ENCODE measurements around the gene BTN2A1.

GRCh38 chr6:26416288-26416687 is 41.5 kb upstream of the BTN2A1 start:
- TF ChIP-seq POLR2A (IDR thresholded peaks at IDR 0.05) = no peak
- no peak for TF ChIP-seq CTCF (IDR thresholded peaks at IDR 0.05)

All from body of pancreas (tissue), 4 donors.